SKM-1 (cell line): Measurements from ENCODE around the gene DNLZ.

ENCODE experiments used
- DNase-seq: peaks from one replicate; lab custom pipeline; 2025; ENCODE audit not compliant: unreplicated experiment; lab: John Stamatoyannopoulos, UW

Gene DNLZ

GRCh38 chr9:136377341-136378169, 14.0 kb upstream of the DNLZ start:
- DNase-seq = no peak

DNA sequence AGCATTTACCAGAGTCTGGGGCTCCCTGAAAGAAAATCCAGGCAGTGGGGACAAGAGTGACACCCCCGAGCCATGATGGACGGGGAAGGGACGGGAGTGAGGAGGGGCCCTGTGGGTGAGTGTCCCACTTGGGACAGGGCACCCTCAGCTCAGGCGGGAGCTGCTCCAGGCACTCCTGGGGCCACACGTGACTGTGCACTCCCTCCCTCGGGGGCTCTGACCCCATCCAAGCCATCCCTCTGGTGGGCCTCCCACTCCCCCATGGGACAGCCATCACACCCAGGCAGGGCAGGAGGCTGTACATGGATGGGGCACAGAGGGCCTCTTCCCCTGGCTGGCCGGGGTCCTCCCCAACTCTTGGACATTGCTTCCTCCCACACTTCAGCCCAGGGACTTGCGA, 12.9 kb upstream of the DNLZ start:
- DNase-seq = no peak

- no peak for DNase-seq
These were observed 11.6 kb upstream of the DNLZ start for GRCh38 chr9:136375096-136375495.

DNA sequence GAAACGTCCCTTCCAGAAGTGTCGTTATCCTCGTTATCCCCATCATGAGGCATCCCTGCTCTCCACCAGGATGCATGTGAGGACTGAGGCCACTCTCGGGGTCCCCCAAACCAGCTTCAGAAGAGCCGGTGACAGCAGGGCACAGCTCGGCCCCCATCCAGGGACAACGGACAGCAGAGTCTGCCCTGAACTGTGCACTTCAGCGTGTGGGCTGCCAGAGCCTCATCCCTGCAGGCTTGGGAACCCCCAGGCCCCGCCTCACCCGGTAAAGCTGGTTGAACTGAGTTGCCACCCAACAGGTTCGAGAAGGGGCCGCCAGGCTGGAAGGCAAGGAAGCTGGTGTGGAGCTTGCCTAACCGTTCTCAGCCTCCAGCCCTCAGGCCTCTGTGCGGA, 10.6 kb upstream of the DNLZ start:
- no peak for DNase-seq

GRCh38 chr9:136373300-136374182, 10.0 kb upstream of the DNLZ start, which contains the start of gene CARD9:
CARD9 (minus strand) TSS chr9:136373669; CDS start chr9:136372078, 1,591 bp downstream.
- DNase-seq = peak; percentile 65

DNA sequence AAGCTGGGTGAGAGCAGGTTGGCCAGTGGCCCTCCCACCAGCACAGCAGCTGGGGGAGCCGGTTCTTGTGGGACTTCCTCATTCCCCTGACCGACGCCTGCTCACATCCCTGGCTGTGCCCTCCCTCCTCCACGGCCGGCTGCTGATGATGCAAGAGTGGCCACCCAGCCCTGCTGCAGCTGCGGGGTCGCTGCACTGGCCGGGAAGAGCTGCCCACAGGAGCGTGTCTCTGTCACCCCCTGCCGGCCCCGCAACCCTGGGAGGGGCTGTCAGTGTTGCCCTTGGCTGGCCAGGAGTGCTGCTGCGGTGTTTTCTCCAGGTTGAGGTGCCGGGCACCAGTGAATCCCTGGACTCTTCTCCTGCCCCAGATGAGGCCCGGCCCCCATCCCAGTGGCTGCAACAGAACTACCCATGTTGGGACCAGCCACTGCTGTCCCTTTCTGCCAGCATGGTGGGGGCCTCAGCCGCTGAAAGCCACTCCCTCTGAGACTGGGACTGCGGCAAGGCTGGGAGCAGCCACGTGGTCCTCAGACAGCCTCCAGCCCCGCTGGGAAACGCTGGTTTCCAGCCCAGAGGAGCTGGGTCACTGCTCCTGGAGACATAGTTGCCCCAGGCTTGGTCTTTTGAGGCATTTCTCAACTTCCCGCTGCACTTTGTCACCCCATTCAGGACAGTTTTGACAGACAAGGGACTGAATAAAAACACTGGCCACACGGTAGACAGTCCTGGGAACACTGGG, 9.2 kb upstream of the DNLZ start:
- peak; percentile 76 for DNase-seq

GRCh38 chr9:136372006-136372405, 8.5 kb upstream of the DNLZ start:
- no peak for DNase-seq

GRCh38 chr9:136371533-136371880, 8.0 kb upstream of the DNLZ start:
- no peak for DNase-seq

- no peak for DNase-seq
These were observed 7.4 kb upstream of the DNLZ start for GRCh38 chr9:136370687-136371532.

DNA sequence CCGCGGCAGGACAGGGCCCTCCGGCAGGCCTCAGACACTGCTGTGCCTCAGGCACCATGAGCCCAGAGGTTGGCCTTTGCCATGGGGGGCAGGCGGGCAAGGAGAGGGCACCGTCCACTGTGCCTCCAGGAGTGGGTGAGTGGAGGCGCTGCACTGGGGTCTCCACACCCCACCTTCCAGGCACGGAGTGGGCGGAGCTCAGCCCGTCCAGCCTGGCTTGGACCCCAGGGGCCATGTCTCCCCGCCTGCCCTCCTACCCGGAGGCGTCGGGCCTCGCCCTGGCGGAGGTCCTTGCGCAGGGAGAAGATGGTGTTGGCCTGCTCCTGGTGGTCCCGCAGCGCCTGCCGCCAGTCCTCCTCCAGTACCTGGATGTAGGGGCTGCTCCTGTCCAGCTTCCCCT, 6.5 kb upstream of the DNLZ start:
- DNase-seq = no peak

DNA sequence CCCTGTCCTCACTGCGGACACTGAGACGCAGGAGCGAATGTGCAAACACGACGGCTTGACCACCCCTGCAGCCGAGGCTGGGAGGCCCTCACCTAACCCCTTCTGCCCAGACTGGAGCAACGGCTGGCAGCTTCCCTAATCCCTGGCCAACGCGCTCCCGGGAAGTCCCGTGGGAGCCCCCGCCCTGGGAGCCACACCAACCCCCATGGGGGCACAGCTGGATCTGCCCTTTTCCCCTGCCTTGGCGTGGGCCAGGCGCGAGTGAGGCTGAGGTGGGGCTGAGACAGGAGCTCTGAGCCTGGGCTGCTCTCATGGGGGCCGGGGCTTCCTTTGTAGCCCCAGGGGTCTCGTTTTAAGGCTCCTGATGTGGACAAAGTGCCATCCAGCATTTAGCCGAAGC, 4.6 kb upstream of the DNLZ start:
- DNase-seq = no peak

DNA sequence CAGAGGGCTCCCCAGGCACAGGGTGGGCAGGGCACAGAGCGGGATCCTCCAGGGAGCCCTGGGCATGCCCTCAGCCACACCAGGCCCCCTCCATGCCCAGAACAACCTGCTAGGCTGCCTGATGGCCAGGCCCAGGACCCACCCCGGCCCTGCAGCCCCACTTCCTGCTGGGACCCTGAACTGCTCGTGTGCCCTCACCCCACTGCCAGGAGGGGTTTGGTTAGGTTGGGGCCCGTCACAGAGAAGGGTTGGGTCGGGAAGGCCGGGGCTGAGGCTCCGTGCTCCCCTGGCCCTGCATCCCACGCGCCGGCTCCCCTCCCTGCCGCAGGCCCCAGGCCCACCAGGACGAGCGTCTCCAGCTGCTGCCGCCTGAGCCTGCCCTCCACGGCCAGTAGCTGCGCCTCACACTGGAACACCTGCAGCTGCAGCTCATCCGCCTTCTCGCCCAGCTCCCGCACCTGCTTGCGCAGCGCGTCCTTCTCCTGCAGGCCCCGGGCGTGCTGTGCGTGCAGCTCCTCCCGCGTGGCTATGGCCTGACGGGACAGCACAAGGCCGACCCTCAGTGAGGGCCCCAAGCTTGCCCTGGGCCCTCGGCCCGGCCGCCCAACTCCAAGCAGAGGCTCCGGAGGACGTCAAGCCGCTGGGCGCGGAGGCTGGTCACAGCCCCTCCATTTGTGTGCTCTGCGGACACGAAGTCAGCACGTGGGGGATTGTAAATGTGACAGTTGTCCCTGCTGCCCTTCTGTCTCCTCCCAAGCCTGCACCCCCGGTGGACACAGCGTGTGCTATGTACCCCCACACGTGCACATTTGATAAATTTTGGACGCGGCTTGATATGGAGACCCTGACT, 4.0 kb upstream of the DNLZ start:
- DNase-seq = no peak

DNA sequence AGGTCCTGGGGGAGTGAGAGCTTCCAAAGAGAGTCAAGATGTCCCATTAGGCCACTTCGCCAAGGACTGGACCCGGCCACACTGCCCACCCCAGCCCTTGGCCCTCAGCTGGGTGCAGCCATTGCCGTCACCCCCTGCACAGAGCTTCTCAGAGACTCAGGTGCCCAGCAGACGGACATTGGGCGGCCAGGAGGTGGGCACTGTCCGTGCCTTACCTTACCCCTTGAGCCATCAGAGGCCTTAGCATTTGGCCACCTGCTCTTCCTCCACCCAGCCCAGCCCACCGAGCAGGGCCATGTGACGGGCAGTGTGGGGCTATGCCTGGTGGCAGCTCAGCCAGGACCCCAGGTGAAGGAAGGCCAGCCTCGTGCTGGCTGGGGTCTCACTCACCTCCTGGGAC, 3.3 kb upstream of the DNLZ start:
- DNase-seq = no peak

DNA sequence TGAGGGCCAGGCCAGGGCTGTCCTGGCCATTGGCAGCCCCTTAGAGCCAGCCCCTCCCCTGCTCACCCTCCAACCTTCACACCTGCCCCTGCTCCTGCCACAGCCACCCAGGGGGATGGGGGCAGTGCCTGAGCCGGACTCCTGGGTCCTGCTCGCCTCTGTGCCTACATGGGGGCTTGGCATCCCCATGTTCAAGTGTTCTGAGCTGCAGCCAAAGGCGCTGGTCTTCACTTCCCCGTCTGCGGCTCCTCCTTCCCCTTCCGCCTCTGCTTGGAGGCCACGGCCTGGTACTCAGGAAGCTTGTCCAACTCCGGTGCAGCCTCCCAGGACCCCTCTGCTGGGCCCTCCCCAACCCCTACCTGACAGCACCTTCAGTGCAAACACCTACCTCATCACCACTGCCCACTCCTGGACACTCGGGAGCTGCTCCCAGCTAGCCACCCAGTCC, 2.3 kb upstream of the DNLZ start:
- DNase-seq = no peak

DNA sequence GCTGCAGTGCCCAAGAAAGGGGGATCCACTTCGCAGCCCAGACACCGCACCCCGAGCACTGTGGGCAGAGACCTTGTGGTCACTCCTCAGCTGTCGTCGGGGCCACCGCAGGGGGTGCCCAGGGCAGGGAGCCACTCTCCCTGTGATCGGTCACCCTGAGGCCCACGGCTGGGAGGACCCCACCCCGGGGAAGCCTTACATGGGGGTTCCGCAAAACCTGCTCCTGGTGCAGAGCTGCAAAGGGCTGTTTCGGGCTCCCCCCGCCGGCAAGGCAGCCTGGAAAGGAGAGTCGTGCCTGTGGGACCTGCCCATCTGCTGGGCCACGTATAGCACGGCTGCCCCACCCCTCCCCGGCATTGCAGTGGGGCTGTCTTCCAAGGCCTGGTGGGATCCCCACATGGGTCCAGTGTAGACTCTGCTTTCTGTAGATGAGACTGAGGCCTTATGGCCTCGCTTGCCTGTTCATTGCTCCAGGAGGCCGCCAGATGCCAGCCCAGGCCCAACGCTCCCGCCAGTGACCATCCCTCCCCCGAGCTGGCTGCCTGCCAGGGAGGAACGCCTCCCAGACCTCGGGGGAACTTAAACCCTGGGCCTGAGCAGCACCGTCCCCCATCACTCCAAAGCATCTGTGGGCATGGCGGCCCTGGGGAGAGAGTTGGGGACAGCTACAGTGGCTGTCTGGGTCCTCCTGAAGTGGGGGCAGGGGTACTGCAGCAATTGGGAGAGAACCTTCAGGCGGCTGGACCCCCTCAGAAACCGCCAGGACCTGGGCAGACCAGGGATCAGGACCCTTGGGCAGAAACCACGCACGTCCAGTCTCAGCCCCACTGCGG, 1.6 kb upstream of the DNLZ start:
- no peak for DNase-seq

DNA sequence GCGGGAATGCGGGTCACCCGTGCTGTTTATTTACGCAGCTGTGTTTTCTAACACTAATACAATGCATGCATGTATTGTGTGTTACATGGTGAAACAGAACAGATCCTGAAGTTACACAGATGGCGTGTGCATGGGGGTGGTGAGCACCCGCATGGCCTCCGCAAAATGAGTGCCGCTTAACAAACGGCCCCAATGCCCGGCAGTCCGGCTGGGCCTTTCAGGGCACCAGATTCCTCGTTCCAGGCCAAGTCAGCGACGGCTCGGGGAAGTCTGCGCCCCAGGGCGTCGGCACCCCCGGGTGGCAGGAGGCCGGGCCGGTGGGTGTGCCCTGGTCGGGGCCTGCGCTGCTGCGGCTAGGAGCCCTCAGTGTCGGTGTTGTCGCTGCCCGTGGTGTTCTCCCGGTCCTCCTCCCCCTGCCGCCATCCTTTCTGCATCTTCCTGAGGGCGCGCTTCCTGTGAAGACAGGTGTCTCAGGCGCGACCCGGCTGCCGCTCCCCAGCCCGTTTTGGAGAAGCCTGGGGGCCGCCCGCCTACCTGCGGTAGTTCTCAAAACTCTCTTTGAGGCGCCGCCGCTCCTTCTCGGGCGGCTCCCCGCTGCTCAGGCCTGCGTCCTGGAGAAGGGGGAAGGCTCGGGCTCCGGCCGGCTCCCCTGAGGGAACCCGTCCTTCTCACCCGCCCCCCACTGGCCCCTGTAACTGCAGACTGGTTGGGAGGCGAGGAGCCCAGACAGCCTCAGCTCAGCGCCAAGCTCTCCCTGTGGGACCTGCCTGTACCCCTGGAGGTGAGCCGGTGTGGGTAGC, 605 bp upstream of the DNLZ start:
- no peak for DNase-seq

GRCh38 chr9:136362450-136362784, 1.1 kb downstream of the DNLZ start:
- no peak for DNase-seq
